GM18873 (cell line): ENCODE data around the gene OR1J2.
"Not testable (repeated sequence)": the region's sequence is repeated elsewhere in the genome, so short reads cannot be mapped to it uniquely, and the experiment has no call there.

Source experiments
- ATAC-seq: cut with Tn5 transposase; IDR thresholded peaks from one replicate; pipeline ENCODE4 v1.9.1; 2021; ENCODE audit warnings: mild to moderate bottlenecking, moderate library complexity, moderate number of reproducible peaks; ENCODE audit not compliant: unreplicated experiment, low FRiP score

OR1J2 gene

GRCh38 chr9:122510502-122510901, at the start of gene OR1J2:
OR1J2 (plus strand) TSS chr9:122510802; CDS start chr9:122510802, 0 bp downstream.
- no peak for ATAC-seq

- no peak for ATAC-seq
Measured at GRCh38 chr9:122463828-122464632, 46.6 kb upstream of the OR1J2 start.

- peak; percentile 53 for ATAC-seq
Measured at GRCh38 chr9:122464633-122465567, 45.7 kb upstream of the OR1J2 start.

- ATAC-seq = no peak
Measured at GRCh38 chr9:122466456-122466855, 44.1 kb upstream of the OR1J2 start.

GRCh38 chr9:122468735-122469134, 41.9 kb upstream of the OR1J2 start:
- ATAC-seq = no peak

GRCh38 chr9:122474561-122474960, 36.0 kb upstream of the OR1J2 start:
- ATAC-seq = no peak

- no peak for ATAC-seq
Measured at GRCh38 chr9:122475717-122476116, 34.9 kb upstream of the OR1J2 start.

GRCh38 chr9:122477346-122477745, 33.3 kb upstream of the OR1J2 start:
- ATAC-seq = no peak

GRCh38 chr9:122477826-122478225, 32.8 kb upstream of the OR1J2 start, which contains the start of gene OR1J1:
OR1J1 (minus strand) TSS chr9:122477926; CDS start chr9:122477926, 0 bp downstream.
- ATAC-seq = no peak

- no peak for ATAC-seq
Measured at GRCh38 chr9:122479062-122479461, 31.5 kb upstream of the OR1J2 start.

GRCh38 chr9:122498883-122499288, 11.7 kb upstream of the OR1J2 start:
- ATAC-seq = no peak

GRCh38 chr9:122506964-122507363, 3.6 kb upstream of the OR1J2 start:
- no peak for ATAC-seq

- no peak for ATAC-seq
Measured at GRCh38 chr9:122518226-122518625, 7.6 kb downstream of the OR1J2 start.

GRCh38 chr9:122518841-122519240, 8.2 kb downstream of the OR1J2 start, which contains the start of gene OR1J4:
OR1J4 (plus strand) TSS chr9:122519141; CDS start chr9:122519141, 0 bp downstream.
- no peak for ATAC-seq

- ATAC-seq = no peak
Measured at GRCh38 chr9:122519376-122519775, 8.8 kb downstream of the OR1J2 start.

GRCh38 chr9:122526602-122527001, 16.0 kb downstream of the OR1J2 start:
- ATAC-seq = no peak

GRCh38 chr9:122527193-122527592, 16.6 kb downstream of the OR1J2 start, which contains the start of gene OR1N1:
OR1N1 (minus strand) TSS chr9:122527293; CDS start chr9:122527293, 0 bp downstream.
- no peak for ATAC-seq

- not testable (repeated sequence) for ATAC-seq
Measured at GRCh38 chr9:122531157-122531556, 20.6 kb downstream of the OR1J2 start.

GRCh38 chr9:122536134-122536533, 25.5 kb downstream of the OR1J2 start:
- ATAC-seq = no peak

GRCh38 chr9:122537066-122537465, 26.5 kb downstream of the OR1J2 start:
- ATAC-seq = not testable (repeated sequence)

- ATAC-seq = no peak
Measured at GRCh38 chr9:122538757-122539156, 28.2 kb downstream of the OR1J2 start.
